Panc1 (cell line): ENCODE data around the gene CSTPP1.

Experiments
- CTCF ChIP-seq: fragments of 450-650 bp; IDR thresholded peaks from 2 replicates; pipeline ENCODE4 v1.5.1; 2017; ENCODE audit warnings: mild to moderate bottlenecking
- POLR2AphosphoS5 ChIP-seq: IDR thresholded peaks from 2 replicates; pipeline ENCODE4 v1.6.1; 2012; ENCODE audit warnings: mild to moderate bottlenecking, low read depth, low read length, moderate library complexity
- REST ChIP-seq, 2 experiments: IDR thresholded peaks; 2 replicates each; pipeline ENCODE4 v1.6.1; 2011 to 2012; ENCODE audit warnings: low read depth in 2 of 2, control low read depth in 1 of 2, low read length in 1 of 2, mild to moderate bottlenecking in 1 of 2, moderate library complexity in 1 of 2; ENCODE audit not compliant: insufficient read depth in 1 of 2
- SIN3A ChIP-seq: IDR thresholded peaks from 2 replicates; pipeline ENCODE4 v1.6.1; 2012; ENCODE audit warnings: low read depth, mild to moderate bottlenecking, low read length, moderate library complexity, borderline replicate concordance; ENCODE audit not compliant: insufficient read depth

DNA sequence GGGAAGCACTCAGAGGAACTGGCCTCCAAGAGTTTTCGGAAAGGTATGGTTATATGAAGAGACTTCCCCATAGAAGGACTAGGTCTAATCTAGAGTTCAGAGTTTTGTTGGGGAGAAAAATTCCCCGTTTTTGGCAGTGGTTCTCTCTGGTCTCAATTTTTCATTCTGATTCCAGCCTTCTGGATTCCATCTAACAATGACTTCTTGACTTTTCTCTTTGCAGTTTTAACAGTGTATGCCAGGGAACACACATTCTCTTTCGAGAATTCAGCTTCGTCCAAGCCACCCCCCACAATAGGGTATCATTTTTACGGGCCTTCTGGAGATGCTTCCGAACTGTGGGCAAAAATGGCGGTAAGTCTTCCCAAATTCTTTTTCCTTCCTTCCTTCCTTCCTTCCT lies 115.6 kb downstream of the CSTPP1 start:
- TF ChIP-seq POLR2AphosphoS5 (no peak), CTCF (no peak), REST (IDR thresholded peaks at IDR 0.05; ENCODE audit: insufficient read depth in 1 of 2, low read depth in 2 of 2, low read length in 1 of 2) (no peak), SIN3A (no peak)
